SK-MEL-5 (cell line): ENCODE results near the gene SOX21. TPM values are rescaled to one million over a fixed set of nuclear protein-coding genes. Genes with fewer than 3 reads are reported as not detected.
"Not testable (repeated sequence)": the region's sequence is repeated elsewhere in the genome, so short reads cannot be mapped to it uniquely, and the experiment has no call there.

ENCODE experiments used
- DNase-seq: peaks from one replicate; pipeline ENCODE4 v3.0.0-alpha.2; 2016; ENCODE audit warnings: low read depth, low spot score
- in situ Hi-C: cut with HindIII; loops from 2 replicates; pipeline ENCODE4 v1.10.0; 2016; ENCODE audit warnings: low sequenced_read_pairs, high pct_unique_total_duplicates, low pct_unique_long_range_greater_than_20kb
- polyA plus RNA-seq, 2 experiments: library from polyadenylated mRNA; depleted of rRNA; stranded (reverse); fragments of >200 nt; gene quantifications; 2 replicates each; pipeline ENCODE4 v1.2.3, GENCODE V29; 2015
- total RNA-seq: library from RNA; depleted of rRNA; stranded (reverse); fragments of >200 nt; shearing (Covaris generic); gene quantifications from 2 replicates; pipeline ENCODE4 v1.2.3, GENCODE V29; 2014; rRNA removed

Gene SOX21
- 0.08 and 0.19 TPM in 2 replicates for total RNA-seq
- polyA plus RNA-seq (2015; cell fraction: cytosol; rRNA removed) = 0.10 and 0.41 TPM in 2 replicates
- polyA plus RNA-seq (2015; cell fraction: nucleus; rRNA removed) = 0.63 and 0.72 TPM in 2 replicates

DNA sequence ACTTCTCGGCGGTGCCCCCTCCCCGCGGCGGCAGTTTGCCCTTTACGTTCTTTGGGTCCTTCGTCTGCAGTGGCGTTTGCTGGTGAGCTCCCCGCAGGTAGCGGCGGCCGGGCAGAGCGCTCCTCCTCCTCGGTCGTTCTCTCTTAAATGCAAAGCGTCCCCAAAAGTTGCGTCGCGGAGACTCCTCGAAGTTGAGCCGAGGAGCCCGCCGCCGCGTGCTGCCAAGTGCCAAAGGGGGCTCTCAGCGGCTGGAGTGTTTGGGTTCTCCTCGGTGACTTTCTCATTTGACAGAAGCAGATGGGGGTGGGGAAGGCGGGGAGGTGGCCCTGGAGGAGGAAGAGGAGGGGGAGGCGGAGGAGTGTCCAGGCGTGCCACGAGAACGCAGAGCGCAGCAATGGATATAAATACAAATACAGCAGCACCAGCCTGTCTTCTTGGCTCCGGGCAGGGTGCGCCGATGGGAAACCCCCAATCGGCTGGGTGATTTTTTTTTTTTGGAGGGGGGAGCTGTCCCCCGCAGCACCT is at the start of gene SOX21:
SOX21 (minus strand) TSS at position 259 of the 525 bp plus-strand sequence. CDS start 496 bp downstream, outside the sequence.
- no peak for DNase-seq
- in situ Hi-C loops = no loop called here

DNA sequence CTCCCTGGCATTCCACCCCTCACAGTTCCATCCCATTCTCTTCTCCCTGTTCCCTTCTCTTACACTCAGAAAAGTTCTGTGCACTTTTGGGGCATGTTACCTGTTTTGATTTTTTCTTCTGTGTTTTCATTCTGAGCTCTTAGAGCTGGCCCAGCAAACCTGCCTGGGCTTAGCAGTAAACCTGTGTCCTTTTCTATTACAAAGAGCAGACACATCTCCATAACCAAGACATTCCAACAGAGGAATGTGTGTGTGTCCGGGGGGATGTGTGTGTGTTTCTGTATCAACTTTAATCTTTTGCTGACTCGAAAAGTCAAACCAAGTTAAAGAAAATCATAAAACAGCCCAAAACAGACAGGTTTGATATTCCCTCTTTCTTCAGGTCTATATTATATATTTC is 49.1 kb upstream of the SOX21 start:
- in situ Hi-C loops = no loop called here
- DNase-seq = no peak

DNA sequence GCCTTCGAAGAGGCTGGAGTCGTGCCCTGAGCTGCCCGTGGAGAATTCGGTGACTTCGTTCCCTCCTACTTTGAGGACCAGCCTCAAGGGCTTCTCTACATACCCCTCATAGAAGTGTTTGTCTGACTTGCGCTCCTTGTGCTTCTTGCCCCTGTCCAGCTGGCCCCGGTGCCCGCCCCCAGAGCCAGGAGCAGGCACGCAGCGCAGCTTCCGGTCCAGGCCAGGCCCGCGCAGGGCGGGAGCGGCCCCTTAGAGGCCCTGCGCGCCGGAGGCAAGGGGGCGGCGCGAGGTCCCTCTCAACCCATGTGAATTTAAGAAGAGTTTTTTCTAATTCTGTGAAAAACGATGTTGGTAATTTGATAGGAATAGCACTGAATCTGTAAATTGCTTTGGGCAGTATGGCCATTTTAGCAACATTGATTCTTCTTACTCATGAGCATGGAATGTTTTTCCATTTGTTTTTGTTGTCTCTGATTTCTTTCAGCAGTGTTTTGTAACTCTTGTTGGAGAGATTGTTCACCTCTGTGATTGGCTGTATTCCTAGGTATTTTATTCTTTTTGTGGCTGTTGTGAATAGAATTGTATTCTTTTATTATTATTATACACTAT is 46.9 kb upstream of the SOX21 start:
- in situ Hi-C loops = no loop called here
- DNase-seq = no peak

DNA sequence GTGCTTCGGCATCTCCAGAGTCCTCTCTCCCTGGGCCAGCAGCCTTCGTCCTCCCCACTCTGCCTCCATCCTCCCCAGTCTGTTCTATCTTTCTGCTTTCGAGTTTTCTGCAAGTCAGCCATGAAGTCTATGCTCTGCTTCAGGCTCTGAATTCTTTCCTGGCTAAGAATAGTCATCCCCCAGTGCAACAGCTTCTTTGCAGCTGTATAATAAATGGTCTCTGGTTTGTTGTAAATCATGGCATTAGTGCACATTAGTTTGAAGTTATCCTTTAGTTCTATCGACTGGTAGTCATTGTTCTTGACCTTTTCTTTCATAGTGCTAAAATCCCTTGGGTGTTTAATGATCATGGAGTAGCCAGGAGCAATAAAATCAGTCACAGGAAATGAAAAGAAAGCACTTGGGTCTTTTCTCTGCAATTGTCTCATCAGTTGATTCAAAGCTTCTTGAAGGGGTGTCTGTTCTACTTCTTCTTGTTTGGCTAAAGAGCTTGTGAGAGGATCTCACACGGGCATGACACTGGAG is 46.2 kb upstream of the SOX21 start:
- in situ Hi-C loops = no loop called here
- DNase-seq = peak; percentile 26

DNA sequence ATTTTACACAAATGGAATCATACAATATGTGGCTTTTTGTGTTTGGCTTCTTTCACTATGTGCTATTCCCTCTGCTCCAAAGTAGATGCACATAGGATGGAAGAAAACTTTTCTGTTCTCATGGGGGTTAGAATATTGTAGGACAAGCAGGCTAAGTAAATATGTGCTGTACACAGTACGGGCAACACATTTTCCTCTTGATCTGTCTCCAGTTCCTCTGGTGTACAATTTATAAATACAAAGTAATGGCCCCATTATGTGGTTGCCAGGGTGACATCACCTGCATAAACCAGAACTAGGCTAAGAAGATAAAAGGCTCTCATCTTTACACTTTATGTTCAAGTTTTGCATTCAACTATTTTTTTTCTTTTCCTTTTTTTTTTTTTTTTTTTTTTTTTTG is 41.0 kb upstream of the SOX21 start:
- no peak for DNase-seq
- in situ Hi-C loops = no loop called here

DNA sequence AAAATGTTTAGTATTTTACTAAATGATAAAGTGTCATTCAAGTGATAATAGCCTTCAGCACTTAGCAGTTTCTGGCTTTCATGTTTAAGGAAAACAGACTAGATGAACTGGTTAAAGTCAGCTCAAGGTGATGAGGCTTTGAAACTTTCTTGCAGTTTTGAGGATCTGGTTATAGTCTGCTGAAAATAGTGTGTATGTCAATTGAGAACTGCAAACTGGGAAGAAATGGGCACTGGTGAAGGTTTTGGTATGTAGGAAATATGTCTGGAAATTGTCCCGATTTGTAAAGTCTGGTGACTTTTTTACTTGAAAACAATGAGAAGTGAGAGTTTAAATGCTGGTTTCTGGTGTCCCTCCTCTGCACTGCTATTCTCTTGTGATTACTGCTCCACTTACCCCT is 36.8 kb upstream of the SOX21 start:
- no peak for DNase-seq
- in situ Hi-C loops = no loop called here

DNA sequence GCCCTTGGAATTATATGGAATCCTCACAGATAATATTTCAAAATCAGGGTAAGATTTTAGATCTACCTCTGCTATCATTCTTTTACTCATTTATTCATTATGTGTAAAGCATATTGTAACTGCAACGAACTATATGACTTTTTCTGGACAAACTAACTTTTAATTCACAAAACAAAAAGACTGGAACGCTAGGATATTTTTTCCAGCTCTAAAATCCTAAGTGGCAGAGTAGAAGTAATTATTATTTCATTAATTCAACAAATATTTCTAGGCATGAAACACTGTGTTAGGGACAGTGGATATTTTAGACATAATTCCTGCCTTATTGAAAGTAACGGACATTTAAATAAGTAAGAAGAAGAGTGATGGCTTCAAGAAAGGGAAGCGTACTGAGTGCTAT is 26.9 kb upstream of the SOX21 start:
- in situ Hi-C loops = no loop called here
- DNase-seq = no peak

DNA sequence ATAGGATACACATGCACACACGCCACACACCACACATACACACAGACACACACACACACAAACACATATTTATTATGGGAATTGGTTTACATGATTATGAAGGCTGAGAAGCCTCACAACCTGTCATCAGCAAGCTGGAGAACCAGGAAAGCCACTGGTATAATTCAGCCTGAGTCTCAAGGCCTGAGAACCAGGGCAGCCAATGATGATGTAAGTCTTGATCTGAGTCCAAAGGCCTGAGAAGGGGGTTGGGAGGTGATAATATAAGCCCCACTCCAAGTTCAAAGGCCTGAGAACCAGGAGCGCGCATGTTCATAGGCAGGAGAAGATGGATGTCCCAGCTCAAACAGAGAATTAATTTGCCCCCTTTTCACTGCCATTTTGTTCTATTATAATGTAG is 18.7 kb upstream of the SOX21 start:
- in situ Hi-C loops = no loop called here
- DNase-seq = no peak

DNA sequence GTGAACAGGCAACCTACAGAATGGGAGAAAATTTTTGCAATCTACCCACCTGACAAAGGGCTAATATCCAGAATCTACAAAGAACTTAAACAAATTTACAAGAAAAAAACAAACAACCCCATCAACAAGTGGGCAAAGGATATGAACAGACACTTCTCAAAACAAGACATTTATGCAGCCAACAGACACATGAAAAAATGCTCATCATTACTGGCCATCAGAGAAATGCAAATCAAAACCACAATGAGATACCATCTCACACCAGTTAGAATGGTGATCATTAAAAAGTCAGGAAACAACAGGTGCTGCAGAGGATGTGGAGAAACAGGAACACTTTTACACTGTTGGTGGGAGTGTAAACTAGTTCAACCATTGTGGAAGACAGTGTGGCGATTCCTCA is 17.6 kb upstream of the SOX21 start:
- in situ Hi-C loops, DNase-seq: not testable (repeated sequence)

DNA sequence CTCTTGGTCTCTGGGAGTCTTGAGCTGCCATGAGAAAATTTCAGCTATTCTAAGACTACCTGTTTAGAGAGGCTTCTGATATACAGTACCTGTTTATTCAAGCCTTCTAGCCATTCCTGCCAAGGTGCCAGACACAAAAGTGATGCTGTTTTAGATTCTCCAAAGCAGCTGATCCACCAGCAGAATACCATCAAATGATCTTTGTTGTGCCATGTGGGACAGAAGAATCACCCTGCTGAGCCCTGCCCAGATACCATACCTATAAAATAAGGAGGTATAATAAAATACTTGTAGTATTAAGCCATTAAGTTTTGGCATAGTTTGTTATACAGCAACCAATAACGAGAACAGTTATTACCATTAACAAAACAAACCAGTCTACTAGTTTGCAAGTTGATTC is 14.1 kb upstream of the SOX21 start:
- in situ Hi-C loops = no loop called here
- no peak for DNase-seq

DNA sequence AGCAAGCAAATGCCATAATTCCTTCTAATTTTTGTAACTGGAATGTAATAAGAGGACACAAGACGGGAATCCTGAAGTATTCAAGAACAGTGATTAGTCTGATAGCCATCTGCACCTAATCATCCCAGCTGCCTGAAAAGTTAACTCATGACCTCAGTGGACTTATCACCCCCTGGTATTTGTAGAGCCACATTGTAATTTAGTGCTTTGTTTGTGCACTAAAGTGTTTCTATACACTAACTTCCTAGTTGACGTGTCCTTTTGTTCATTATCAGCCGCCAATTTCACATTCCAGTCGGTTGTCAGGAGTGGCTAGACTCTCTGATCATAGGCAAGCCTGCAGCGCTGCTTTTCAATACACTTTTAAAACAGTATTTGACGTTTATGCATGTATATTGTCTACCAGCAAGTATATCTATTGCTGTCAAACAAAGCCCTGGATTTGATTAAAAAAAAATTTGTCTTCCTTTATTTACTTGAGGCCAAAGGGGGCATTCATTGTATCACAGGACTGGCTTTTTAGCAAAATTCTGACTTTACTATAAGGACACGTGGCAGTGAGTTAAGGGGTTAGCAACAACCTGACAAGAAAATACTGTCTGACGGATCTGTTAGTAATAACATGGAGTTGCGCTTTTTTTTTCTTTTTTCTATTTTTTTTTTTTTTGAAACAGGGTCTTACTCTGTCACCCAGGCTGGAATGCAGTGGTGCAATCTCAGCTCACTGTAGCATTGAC is 10.4 kb upstream of the SOX21 start:
- in situ Hi-C loops = no loop called here
- DNase-seq = no peak

DNA sequence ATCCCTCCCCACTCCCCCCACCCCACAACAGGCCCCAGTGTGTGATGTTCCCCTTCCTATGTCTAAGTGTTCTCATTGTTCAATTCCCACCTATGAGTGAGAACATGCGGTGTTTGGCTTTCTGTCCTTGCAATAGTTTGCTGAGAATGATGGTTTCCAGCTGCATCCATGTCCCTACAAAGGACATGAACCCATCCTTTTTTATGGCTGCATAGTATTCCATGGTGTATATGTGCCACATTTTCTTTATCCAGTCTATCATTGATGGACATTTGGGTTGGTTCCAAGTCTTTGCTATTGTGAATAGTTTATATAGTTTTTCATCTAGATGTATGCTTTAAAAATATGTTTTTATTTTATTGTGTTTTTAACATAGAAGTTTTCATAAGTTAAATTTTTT is 6.4 kb upstream of the SOX21 start:
- in situ Hi-C loops, DNase-seq: not testable (repeated sequence)

DNA sequence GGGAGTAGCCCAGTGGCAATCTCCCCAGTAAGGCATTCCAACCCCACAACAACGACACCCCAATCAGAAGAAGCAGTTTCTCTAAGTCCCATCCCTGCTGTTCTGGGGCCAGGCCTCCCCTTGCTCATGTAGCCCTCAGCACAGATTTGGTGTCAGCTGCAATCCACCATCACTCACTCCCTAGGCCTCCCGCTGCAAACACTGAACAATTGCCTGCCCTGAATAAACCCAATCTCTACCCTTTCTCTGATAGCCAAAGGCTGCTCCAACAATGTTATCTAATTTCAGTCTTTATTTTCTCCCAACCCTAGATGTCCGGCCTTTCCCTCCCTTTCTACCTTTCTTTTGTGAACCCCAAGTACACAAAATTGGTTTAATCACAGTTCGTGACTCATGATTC is 5.6 kb upstream of the SOX21 start:
- in situ Hi-C loops = no loop called here
- DNase-seq = no peak

DNA sequence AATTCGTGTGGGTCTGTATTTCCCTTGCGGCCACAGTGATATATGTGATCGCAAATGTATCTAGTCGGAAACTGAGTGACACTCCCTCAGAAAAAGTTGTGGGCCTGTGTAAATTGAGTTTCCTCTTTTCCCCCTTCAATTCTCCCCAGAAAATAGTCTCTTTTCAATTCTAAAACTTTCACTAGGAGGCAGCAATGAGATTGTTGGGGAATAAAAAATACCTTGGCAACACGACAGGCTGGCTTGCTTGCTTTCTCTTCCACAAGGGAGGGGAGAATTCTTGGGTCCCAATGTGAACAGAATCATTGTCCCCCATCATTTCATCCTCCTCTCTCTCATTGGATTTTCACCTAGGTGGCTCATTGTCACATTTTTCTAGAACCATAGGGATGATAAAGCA is 3.7 kb upstream of the SOX21 start:
- peak; percentile 58 for DNase-seq
- in situ Hi-C loops = no loop called here

DNA sequence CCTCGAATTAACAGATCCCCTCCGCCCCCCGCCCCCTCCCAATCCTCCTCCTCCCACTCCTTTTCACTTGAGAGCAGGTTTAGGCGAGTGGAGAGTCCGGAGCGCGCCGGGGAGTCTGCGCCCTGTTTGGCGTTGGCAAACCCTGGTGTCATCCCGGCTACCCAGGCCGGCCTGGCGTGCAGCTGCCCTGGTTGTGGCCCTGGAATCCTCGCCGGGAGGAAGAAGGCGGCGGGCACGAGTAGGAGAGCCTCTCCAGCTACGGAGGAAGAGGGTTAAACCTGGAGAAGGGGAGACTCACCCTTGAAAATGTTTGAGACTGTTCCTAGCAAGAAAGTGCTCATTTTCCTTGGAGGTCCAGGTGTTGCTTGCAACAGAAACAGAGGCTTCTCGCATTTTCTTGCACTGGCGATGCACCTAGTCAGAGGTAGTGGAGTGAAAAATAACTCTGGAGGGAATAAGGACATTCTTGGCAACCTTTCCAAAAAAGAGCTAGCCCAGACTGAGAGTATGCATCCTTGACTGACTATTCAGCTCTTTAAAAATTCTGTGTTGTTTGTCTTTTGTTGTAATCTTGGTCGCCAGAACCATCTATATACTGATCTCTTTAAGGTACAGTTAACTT is 1.3 kb upstream of the SOX21 start:
- no peak for DNase-seq
- in situ Hi-C loops = no loop called here

DNA sequence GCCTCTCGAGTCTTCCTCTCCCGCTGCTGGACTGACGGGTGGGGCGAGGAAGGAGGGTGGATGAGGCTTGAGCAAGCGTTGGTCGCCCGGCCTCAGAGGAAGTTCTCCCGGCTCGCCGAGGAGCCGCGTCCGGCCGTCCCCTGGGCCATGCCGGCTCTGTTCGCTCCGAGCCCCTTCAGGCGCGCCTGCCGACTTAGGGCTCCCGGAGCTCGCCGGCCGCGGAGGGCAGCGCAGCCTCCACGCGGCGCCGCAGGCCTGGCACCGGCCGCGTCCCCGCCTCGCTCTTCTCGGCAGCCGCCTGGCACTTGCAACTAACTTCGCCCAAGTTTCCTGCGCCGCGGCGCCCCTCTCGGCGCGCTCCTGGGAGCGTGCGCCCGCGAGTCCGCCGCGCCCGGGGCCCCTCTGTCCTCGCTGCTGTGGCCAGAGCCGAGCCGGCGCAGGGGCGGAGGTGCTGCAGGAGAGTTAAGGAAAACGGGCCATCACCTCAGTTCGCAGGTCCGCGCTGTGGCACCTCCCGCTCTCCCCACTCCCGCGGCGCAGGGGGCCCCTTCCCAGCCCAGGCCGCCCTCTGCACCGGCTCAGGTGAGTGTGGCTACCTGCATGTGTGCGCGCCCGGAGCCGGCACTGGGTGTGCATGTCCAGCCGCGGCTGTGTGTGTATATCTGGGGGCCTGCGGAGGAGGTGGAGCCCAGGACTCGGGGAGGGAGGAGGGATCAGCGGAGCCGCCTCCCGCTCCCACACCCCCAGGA is 641 bp upstream of the SOX21 start:
- no peak for DNase-seq
- in situ Hi-C loops = no loop called here

DNA sequence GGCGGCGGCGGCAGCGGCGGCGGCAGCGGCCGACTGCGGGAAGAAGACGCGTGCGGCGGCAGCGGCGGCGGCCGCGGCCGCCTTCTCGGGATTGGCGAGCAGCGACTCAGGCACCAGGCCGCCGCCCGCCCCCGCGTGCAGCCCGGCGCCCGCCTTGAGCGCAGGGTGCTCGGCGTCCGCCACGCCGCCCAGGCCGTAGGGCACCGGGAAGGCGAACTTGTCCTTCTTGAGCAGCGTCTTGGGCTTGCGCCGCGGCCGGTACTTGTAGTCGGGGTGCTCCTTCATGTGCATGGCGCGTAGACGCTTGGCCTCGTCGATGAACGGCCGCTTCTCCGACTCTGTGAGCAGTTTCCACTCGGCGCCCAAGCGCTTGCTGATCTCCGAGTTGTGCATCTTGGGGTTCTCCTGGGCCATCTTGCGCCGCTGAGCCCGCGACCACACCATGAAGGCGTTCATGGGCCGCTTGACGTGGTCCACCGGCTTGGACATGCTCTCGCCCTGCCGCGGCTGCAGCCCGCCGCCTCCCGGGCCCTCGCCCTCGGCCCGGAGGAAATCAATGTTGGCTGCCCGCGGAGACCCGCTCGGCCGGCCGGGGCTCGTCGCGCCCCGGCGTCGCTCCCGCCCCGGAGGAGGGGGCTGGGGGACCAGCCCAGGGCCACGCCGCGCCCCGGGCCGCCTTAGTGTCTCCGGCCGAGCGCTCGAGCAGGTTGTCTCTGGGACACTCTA is 621 bp downstream of the SOX21 start:
- in situ Hi-C loops = no loop called here
- no peak for DNase-seq
